HepG2 (cell line): ENCODE data around the gene ADI1. TPM values are rescaled to one million over a fixed set of nuclear protein-coding genes. Genes with fewer than 3 reads are reported as not detected.

Experiments
- ATAC-seq: fragments of 200-7000 bp; cut with Tn5 transposase; 3 replicates; pipeline ENCODE4 v1.9.1; 2020; ENCODE audit warnings: mild to moderate bottlenecking, moderate library complexity
- BruUV-seq: library from RNA; stranded (reverse); fragments of 400-500 nt; replicated peaks from 2 replicates; lab custom pipeline; 2021; lab: Mats Ljungman, UMichigan
- CTCF ChIA-PET: fragments of 300-600 bp; formaldehyde crosslinking; extraction: SDS; loops from one replicate; lab custom pipeline; 2021; ENCODE audit warnings: low total read pairs, inconsistent platforms, low intra/inter-chr PET ratio; lab: Yijun Ruan, JAX
- POLR2A ChIA-PET: fragments of 350-600 bp; sonication (Branson Sonifier 250); formaldehyde crosslinking; loops from one replicate; lab custom pipeline; 2020; ENCODE audit warnings: antibody characterized with exemption, inconsistent platforms; lab: Yijun Ruan, JAX
- DNase-seq: peaks from one replicate; pipeline ENCODE4 v3.0.0-alpha.2; 2015; ENCODE audit warnings: low spot score
- FAIRE-seq: peaks from 3 replicates; lab custom pipeline; 2011; peaks lifted over from hg19 to GRCh38; lab: Jason Lieb, UNC
- H2AFZ ChIP-seq: one replicate; pipeline ENCODE4 v1.6.1; 2011; ENCODE audit warnings: low read length, inconsistent platforms
- H3K27ac ChIP-seq: fragments of 300-600 bp; 3 replicates; pipeline ENCODE4 v1.8.0; 2011; ENCODE audit warnings: mixed run types, mild to moderate bottlenecking, mixed read lengths, low read length, inconsistent platforms; ENCODE audit not compliant: insufficient read depth; ENCODE audit errors: extremely low read length
- H3K27me3 ChIP-seq, 2 experiments: fragments of 200-600 bp in 1 of 2; 2 replicates in 1 of 2; 3 replicates in 1 of 2; pipeline versions ENCODE4 v1.6.0 to v1.8.0; 2011; ENCODE audit warnings: low read length in 2 of 2, mild to moderate bottlenecking in 2 of 2, moderate library complexity in 2 of 2, inconsistent platforms in 1 of 2; ENCODE audit not compliant: insufficient read depth in 2 of 2, control insufficient read depth in 1 of 2
- H3K36me3 ChIP-seq, 2 experiments: fragments of 200-600 bp in 1 of 2; replicated peaks in 1 of 2; 2 replicates in 1 of 2; 3 replicates in 1 of 2; pipeline versions ENCODE4 v1.5.1 to v1.8.0; 2011; ENCODE audit warnings: low read length in 2 of 2, inconsistent platforms in 1 of 2; ENCODE audit not compliant: insufficient read depth in 2 of 2, control insufficient read depth in 1 of 2
- H3K4me1 ChIP-seq: 2 replicates; pipeline ENCODE4 v1.5.1; 2012; ENCODE audit warnings: low read length, inconsistent platforms; ENCODE audit not compliant: insufficient read depth
- H3K4me2 ChIP-seq: 2 replicates; pipeline ENCODE4 v1.6.0; 2011; ENCODE audit warnings: low read depth, low read length, inconsistent platforms
- H3K4me3 ChIP-seq, 3 experiments: fragments of 200-600 bp in 1 of 3; sonication (generic), shearing (Covaris generic) in 1 of 3; replicated peaks in 1 of 3; 2 replicates each; pipeline ENCODE4 v1.5.1; 2011 to 2016; ENCODE audit warnings: low read length in 3 of 3, inconsistent platforms in 2 of 3, low read depth in 2 of 3, mild to moderate bottlenecking in 2 of 3, control low read depth in 1 of 3, mixed read lengths in 1 of 3; ENCODE audit not compliant: insufficient read depth in 1 of 3
- H3K79me2 ChIP-seq: one replicate; pipeline ENCODE4 v1.6.1; 2011; ENCODE audit warnings: low read length, inconsistent platforms; ENCODE audit not compliant: insufficient read depth
- H3K9ac ChIP-seq: 2 replicates; pipeline ENCODE4 v1.6.0; 2011; ENCODE audit warnings: mild to moderate bottlenecking, low read depth, low read length, inconsistent platforms; ENCODE audit not compliant: insufficient read depth
- H3K9me3 ChIP-seq: 2 replicates; pipeline ENCODE4 v1.5.1; 2012; ENCODE audit warnings: mild to moderate bottlenecking, low read length
- H4K20me1 ChIP-seq: 2 replicates; pipeline ENCODE4 v1.6.0; 2011; ENCODE audit warnings: inconsistent platforms, mild to moderate bottlenecking, low read length, moderate library complexity; ENCODE audit not compliant: insufficient read depth
- ASH2L ChIP-seq: fragments of 300-600, 200-600 bp; sonication (generic); IDR thresholded peaks from 2 replicates; pipeline ENCODE4 v1.7.0; 2017; ENCODE audit warnings: low read depth, mild to moderate bottlenecking, moderate library complexity, mixed read lengths, low read length; ENCODE audit not compliant: insufficient read length
- BCLAF1 ChIP-seq: fragments of 450-650 bp; IDR thresholded peaks from 2 replicates; pipeline ENCODE4 v1.6.1; 2017; ENCODE audit warnings: mild to moderate bottlenecking
- CREM ChIP-seq, 2 experiments: sonication (generic) in 1 of 2; formaldehyde crosslinking in 1 of 2; IDR thresholded peaks; 2 replicates each; pipeline versions ENCODE4 v1.4.0 to v1.6.1; 2016 to 2020; ENCODE audit warnings: antibody characterized with exemption in 1 of 2, mild to moderate bottlenecking in 1 of 2, missing genetic modification reagents in 1 of 2
- FOXO4 ChIP-seq: sonication (generic); formaldehyde crosslinking; conservative IDR thresholded peaks from 2 replicates; pipeline ENCODE4 v1.8.1; 2023; ENCODE audit warnings: missing genetic modification reagents
- HOXA5 ChIP-seq: sonication (generic); formaldehyde crosslinking; IDR thresholded peaks from 2 replicates; pipeline ENCODE4 v1.4.0; 2020; ENCODE audit warnings: missing genetic modification reagents
- MAX ChIP-seq: IDR thresholded peaks from 2 replicates; pipeline ENCODE4 v1.6.1; 2012; ENCODE audit warnings: inconsistent platforms
- MED1 ChIP-seq: sonication (generic); formaldehyde crosslinking; IDR thresholded peaks from 2 replicates; pipeline ENCODE4 v1.4.0; 2020; ENCODE audit warnings: missing genetic modification reagents
- TBX2 ChIP-seq: sonication (generic); formaldehyde crosslinking; IDR thresholded peaks from 2 replicates; pipeline ENCODE4 v1.5.0; 2020; ENCODE audit warnings: missing genetic modification reagents, mild to moderate bottlenecking, borderline replicate concordance
- ZBTB44 ChIP-seq: sonication (generic); formaldehyde crosslinking; IDR thresholded peaks from 2 replicates; pipeline ENCODE4 v1.4.0; 2020; ENCODE audit warnings: missing genetic modification reagents
- ZC3H13 ChIP-seq: sonication (generic); formaldehyde crosslinking; IDR thresholded peaks from 2 replicates; pipeline ENCODE4 v1.8.1; 2023; ENCODE audit warnings: mild to moderate bottlenecking, missing genetic modification reagents, moderate library complexity
- ZNF292 ChIP-seq: sonication (generic); formaldehyde crosslinking; IDR thresholded peaks from 2 replicates; pipeline ENCODE4 v1.8.1; 2022; ENCODE audit warnings: mild to moderate bottlenecking, low read depth, missing genetic modification reagents, borderline replicate concordance
- ZNF468 ChIP-seq: sonication (generic); formaldehyde crosslinking; IDR thresholded peaks from 2 replicates; pipeline ENCODE4 v1.8.0; 2022; ENCODE audit warnings: mild to moderate bottlenecking, moderate library complexity, missing genetic modification reagents
- ZNF775 ChIP-seq: sonication (generic); formaldehyde crosslinking; IDR thresholded peaks from 2 replicates; pipeline ENCODE4 v1.4.0; 2020; ENCODE audit warnings: missing genetic modification reagents, mild to moderate bottlenecking, moderate library complexity, borderline replicate concordance
- ZNF841 ChIP-seq: sonication (generic); formaldehyde crosslinking; IDR thresholded peaks from 2 replicates; pipeline ENCODE4 v1.8.1; 2023; ENCODE audit warnings: missing genetic modification reagents, borderline replicate concordance
- ZSCAN21 ChIP-seq: sonication (generic); formaldehyde crosslinking; IDR thresholded peaks from 2 replicates; pipeline ENCODE4 v1.8.0; 2022; ENCODE audit warnings: mild to moderate bottlenecking, missing genetic modification reagents, moderate library complexity, borderline replicate concordance
- WGBS: methylation state at CpG from one replicate; pipeline ENCODE4 v1.1.6; 2017; ENCODE audit warnings: low lambda C conversion rate; 5-methylcytosine and 5-hydroxymethylcytosine counted together
- in situ Hi-C: cut with HindIII; loops from 2 replicates; pipeline ENCODE4 v1.10.0; 2017; ENCODE audit warnings: low pct_unique_long_range_greater_than_20kb; ENCODE audit not compliant: extremely low pct_ligation_motif_present
- intact Hi-C: fragments of 100-400 bp; cut with micrococcal nuclease; formaldehyde crosslinking; loops from one replicate; pipeline ENCODE4 v1.10.0; 2022; ENCODE audit not compliant: unreplicated experiment
- polyA plus RNA-seq, 8 experiments: library from polyadenylated mRNA; depleted of rRNA in 3 of 8; stranded (reverse) in 7 of 8; unstranded in 1 of 8; fragments of >200 nt; fragmentation: Illumina TruSeq in 4 of 8; extraction: Trizol in 4 of 8; gene quantifications; 2 replicates each; pipeline versions ENCODE4 v1.2.1 to v1.2.3, GENCODE V29; 2011 to 2016; ENCODE audit warnings: low read depth in 4 of 8, missing spikeins in 1 of 8, mixed read lengths in 1 of 8; ENCODE audit not compliant: insufficient read depth in 1 of 8
- total RNA-seq, 5 experiments: library from RNA; depleted of rRNA; stranded (reverse); fragments of >200 nt; fragmentation: Illumina TruSeq; extraction: Trizol; gene quantifications; 2 replicates each; pipeline ENCODE4 v1.2.3, GENCODE V29; 2016; ENCODE audit warnings: low read depth in 1 of 5
- TF ChIP-seq, protein P1 (sequence below): sonication (generic); formaldehyde crosslinking; IDR thresholded peaks from 2 replicates; pipeline ENCODE4 v1.8.1; 2023; ENCODE audit warnings: mild to moderate bottlenecking, missing genetic modification reagents

Gene ADI1
- total and polyA plus RNA-seq, 2 of the 13 experiments (the other 11 are each of a cell fraction or from before 2014, with no cell fraction given): 28.7 to 123 TPM

- TF ChIP-seq FOXO4 (CRISPR knock-in tag) (no peak), ZNF468 (CRISPR knock-in tag) (no peak), MED1 (CRISPR knock-in tag) (no peak), ZC3H13 (no peak), ZNF841 (no peak), MAX (no peak)
- TF ChIP-seq, protein P1, sequence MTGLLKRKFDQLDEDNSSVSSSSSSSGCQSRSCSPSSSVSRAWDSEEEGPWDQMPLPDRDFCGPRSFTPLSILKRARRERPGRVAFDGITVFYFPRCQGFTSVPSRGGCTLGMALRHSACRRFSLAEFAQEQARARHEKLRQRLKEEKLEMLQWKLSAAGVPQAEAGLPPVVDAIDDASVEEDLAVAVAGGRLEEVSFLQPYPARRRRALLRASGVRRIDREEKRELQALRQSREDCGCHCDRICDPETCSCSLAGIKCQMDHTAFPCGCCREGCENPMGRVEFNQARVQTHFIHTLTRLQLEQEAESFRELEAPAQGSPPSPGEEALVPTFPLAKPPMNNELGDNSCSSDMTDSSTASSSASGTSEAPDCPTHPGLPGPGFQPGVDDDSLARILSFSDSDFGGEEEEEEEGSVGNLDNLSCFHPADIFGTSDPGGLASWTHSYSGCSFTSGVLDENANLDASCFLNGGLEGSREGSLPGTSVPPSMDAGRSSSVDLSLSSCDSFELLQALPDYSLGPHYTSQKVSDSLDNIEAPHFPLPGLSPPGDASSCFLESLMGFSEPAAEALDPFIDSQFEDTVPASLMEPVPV (CRISPR knock-in tag): no peak
Observed at GRCh38 chr2:3472966-3473365, 46.4 kb downstream of the ADI1 start (continued).

GRCh38 chr2:3472296-3472695 is 47.0 kb downstream of the ADI1 start:
- Histone ChIP-seq H3K4me3 (no peak overlapping the region), H3K79me2 (no peaks in the 10 kb centered on the region), H3K4me2 (no peak overlapping the region), H3K9ac (no peak overlapping the region), H4K20me1 (no peaks in the 10 kb centered on the region), H3K9me3 (no peaks in the 10 kb centered on the region), H3K4me1 (peaks cover 30% of the 10 kb centered on the region), H2AFZ (no peak overlapping the region), H3K36me3 (peaks cover 12 to 29% of the 10 kb centered on the region in 2 experiments; a peak in 4 of 5 replicates), H3K27ac (no peak overlapping the region), H3K27me3 (no peaks in the 10 kb centered on the region)
- no peak for ATAC-seq
- intact Hi-C loops (no loop called here), in situ Hi-C loops (no loop called here)
- 86% methylated on average over 10 of the region's 10 CpGs for WGBS
- BruUV-seq: no TSS peak
- ChIA-PET CTCF (no interaction called here), POLR2A (interaction anchor here (1.2 to 1.4 kb wide), 2 partner anchors 46 kb away, joined by 3 to 4 read pairs; no protein-coding TSS in a partner anchor)
- DNase-seq: no peak
- FAIRE-seq: no peak
- TF ChIP-seq CREM (IDR thresholded peaks at IDR 0.05) (no peak), CREM (CRISPR knock-in tag; IDR thresholded peaks at IDR 0.05) (no peak), ASH2L (no peak), ZNF292 (no peak), HOXA5 (no peak), TBX2 (CRISPR knock-in tag) (no peak), ZBTB44 (no peak), ZNF775 (no peak), BCLAF1 (no peak), ZSCAN21 (CRISPR knock-in tag) (no peak)
